SJSA1 (cell line): ENCODE measurements around the gene PLPP7. TPM values are rescaled to one million over a fixed set of nuclear protein-coding genes. Genes with fewer than 3 reads are reported as not detected.
"Not testable (repeated sequence)": the region's sequence is repeated elsewhere in the genome, so short reads cannot be mapped to it uniquely, and the experiment has no call there.

ENCODE experiments used
- DNase-seq, 2 experiments: peaks; one replicate each; pipeline ENCODE4 v3.0.0-alpha.2; 2015 to 2020; ENCODE audit warnings: low spot score in 2 of 2, low read depth in 1 of 2
- H3K27ac ChIP-seq: fragments of 250-450 bp; sonication (Bioruptor Pico); 2 replicates; pipeline ENCODE4 v1.5.1; 2020; ENCODE audit warnings: mild to moderate bottlenecking, moderate library complexity
- H3K27me3 ChIP-seq: fragments of 250-450 bp; sonication (Bioruptor Pico); replicated peaks from 2 replicates; pipeline ENCODE4 v1.5.1; 2020; ENCODE audit warnings: mild to moderate bottlenecking, moderate library complexity
- H3K36me3 ChIP-seq: fragments of 250-450 bp; sonication (Bioruptor Pico); 2 replicates; pipeline ENCODE4 v1.5.1; 2020; ENCODE audit warnings: mild to moderate bottlenecking
- H3K4me1 ChIP-seq: fragments of 250-450 bp; sonication (Bioruptor Pico); replicated peaks from 2 replicates; pipeline ENCODE4 v1.6.1; 2021; ENCODE audit warnings: mild to moderate bottlenecking
- H3K4me3 ChIP-seq: fragments of 250-450 bp; sonication (Bioruptor Pico); 2 replicates; pipeline ENCODE4 v1.5.1; 2020; ENCODE audit warnings: mild to moderate bottlenecking
- H3K9me3 ChIP-seq: fragments of 250-450 bp; sonication (Bioruptor Pico); replicated peaks from 2 replicates; pipeline ENCODE4 v1.5.1; 2020; ENCODE audit warnings: mild to moderate bottlenecking
- total RNA-seq: library from RNA; depleted of rRNA; stranded (reverse); fragments of >200 nt; shearing (Covaris generic); gene quantifications from 2 replicates; pipeline ENCODE4 v1.2.3, GENCODE V29; 2014; rRNA removed

The PLPP7 gene
- 0.08 TPM in 1 of 2 replicates, not detected in the other for total RNA-seq

- no peaks in the 10 kb centered on the region for H3K9me3 ChIP-seq
- DNase-seq = no peak
- no peaks in the 10 kb centered on the region for H3K4me1 ChIP-seq
- no peak within 1 kb of the TSS for H3K4me3 ChIP-seq
- no peaks in the 10 kb centered on the region for H3K27me3 ChIP-seq
- H3K36me3 ChIP-seq = no peaks in the 10 kb centered on the region
- H3K27ac ChIP-seq = no peak within 1 kb of the TSS
These were observed at the start of gene PLPP7 for GRCh38 chr9:131289301-131290035. Gene PLPP7, plus strand, starts transcription at chr9:131289723. Its CDS starts 275 bp downstream, at chr9:131289998.

DNA sequence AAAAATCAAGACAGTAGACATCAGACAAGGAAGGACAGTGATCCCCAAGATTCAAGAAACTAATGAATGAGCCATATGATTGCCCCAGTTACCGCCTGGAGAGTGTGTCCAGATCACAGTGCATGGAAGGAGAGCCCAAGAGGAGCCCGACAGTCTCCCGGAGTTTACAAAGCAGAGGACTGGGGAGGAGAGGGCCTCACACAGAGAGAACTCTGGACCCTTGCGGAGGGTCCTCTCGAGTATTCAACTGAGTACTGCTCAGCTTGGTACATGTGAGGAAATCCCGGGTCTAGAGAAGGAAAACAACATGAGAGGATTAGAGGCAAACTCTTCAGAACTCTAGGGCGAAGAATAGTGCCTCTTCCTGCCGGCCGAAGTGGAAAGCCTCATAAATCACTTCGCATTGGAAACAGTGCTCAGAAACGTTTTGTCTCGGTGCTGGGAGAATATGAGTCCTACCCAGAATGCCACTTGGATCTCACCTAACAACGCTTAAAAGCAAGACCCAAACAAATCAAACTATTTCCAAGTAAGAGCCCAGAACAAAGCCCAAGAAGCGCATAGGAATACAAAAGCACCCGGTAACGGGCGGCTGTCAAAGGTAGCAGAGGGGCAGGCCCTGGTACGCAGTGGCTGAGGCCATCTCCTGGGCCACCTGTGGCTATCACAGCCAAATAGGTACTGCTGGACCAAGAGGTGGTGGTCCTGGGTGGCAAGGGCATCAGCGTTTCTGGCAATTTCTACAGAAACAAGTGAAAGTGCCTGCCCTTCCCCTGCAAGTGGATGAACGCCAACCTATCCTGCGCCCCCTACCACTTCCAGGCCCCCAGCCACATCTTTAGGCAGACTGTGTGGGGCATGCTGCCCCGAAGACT, 49.2 kb upstream of the PLPP7 start:
- Histone ChIP-seq H3K4me3 (no peak overlapping the region), H3K4me1 (peaks cover 13% of the 10 kb centered on the region), H3K9me3 (no peaks in the 10 kb centered on the region), H3K27me3 (no peaks in the 10 kb centered on the region), H3K27ac (no peak overlapping the region), H3K36me3 (no peaks in the 10 kb centered on the region)
- no peak for DNase-seq

DNA sequence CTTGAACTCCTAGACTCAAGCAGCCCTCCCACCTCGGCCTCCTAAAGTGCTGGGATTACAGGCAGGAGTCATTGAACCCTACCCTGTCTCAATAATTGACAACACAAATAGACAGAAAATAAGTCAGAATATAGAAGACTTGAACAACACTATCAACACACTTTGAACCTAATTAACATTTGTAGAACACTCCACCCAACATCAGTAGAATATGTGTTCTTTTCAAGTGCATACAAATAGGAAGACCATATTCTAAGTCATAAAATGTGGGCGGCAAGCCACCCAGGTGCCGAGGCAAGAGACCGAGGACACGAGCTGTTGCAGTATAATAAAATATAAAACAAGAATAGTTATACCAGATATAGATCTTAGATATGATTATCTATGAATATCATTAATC, 45.2 kb upstream of the PLPP7 start:
- peaks cover 11% of the 10 kb centered on the region for H3K27me3 ChIP-seq
- not testable (repeated sequence) for H3K27ac ChIP-seq, H3K9me3 ChIP-seq, H3K36me3 ChIP-seq, DNase-seq, H3K4me3 ChIP-seq, H3K4me1 ChIP-seq

- H3K9me3 ChIP-seq = no peaks in the 10 kb centered on the region
- H3K27ac ChIP-seq = no peak overlapping the region
- no peak for DNase-seq
These were observed 42.9 kb upstream of the PLPP7 start for GRCh38 chr9:131246618-131247017.

DNA sequence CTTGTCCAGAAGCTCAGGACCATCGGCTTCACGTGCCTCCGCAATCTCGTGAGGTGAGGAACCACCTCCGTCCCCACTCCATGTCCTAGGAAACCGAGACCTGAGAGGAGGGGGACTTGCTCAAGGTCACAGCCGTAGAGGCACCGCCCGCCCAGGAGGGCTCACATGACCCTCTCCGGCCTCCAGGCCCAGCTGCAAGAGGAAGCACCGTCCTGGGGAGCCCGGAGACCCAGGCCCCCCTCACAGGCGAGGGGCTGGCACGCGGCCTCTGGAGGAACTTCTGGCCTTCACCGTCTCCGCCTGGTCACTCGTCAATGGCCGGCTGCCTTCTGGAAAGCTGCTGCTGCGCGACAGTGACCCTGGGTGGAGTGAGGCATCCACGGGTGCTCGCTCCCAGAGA, 37.4 kb upstream of the PLPP7 start:
- Histone ChIP-seq H3K36me3 (no peaks in the 10 kb centered on the region), H3K9me3 (no peaks in the 10 kb centered on the region), H3K27me3 (peaks cover 5% of the 10 kb centered on the region), H3K4me1 (peaks cover 8% of the 10 kb centered on the region), H3K27ac (no peak overlapping the region), H3K4me3 (no peak overlapping the region)
- DNase-seq = no peak

More at GRCh38 chr9:131246618-131247017, 42.9 kb upstream of the PLPP7 start:
- Histone ChIP-seq H3K4me1 (no peaks in the 10 kb centered on the region), H3K36me3 (no peaks in the 10 kb centered on the region), H3K4me3 (no peak overlapping the region), H3K27me3 (peaks cover 11% of the 10 kb centered on the region)

- DNase-seq = no peak
- Histone ChIP-seq H3K27me3 (no peaks in the 10 kb centered on the region), H3K27ac (no peak overlapping the region), H3K36me3 (no peaks in the 10 kb centered on the region), H3K4me1 (peaks cover 8% of the 10 kb centered on the region), H3K9me3 (no peaks in the 10 kb centered on the region), H3K4me3 (no peak overlapping the region)
These were observed 35.5 kb upstream of the PLPP7 start for GRCh38 chr9:131253891-131254491.

DNA sequence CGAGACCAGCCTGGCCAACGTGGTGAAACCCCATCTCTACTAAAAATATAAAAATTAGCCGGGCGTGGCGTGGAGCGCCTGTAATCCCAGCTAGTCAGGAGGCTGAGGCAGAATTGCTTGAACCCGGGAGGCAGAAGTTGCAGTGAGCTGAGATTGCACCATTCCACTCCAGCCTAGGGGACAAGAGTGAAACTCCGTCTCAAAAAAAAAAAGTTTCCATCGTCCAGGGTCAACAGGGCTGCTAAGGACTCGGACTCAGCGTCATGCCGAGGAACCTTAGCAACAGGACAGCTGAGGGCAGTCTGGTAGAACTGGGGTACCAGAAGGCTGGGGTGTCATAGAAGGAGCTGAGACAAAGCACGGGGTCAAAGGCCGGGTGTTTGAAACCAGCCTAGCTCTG, 34.9 kb upstream of the PLPP7 start:
- H3K4me3 ChIP-seq = no peak overlapping the region
- no peak overlapping the region for H3K27ac ChIP-seq
- DNase-seq = no peak
- H3K4me1 ChIP-seq = peaks cover 8% of the 10 kb centered on the region
- H3K27me3 ChIP-seq = no peaks in the 10 kb centered on the region
- no peaks in the 10 kb centered on the region for H3K9me3 ChIP-seq
- H3K36me3 ChIP-seq = no peaks in the 10 kb centered on the region

DNA sequence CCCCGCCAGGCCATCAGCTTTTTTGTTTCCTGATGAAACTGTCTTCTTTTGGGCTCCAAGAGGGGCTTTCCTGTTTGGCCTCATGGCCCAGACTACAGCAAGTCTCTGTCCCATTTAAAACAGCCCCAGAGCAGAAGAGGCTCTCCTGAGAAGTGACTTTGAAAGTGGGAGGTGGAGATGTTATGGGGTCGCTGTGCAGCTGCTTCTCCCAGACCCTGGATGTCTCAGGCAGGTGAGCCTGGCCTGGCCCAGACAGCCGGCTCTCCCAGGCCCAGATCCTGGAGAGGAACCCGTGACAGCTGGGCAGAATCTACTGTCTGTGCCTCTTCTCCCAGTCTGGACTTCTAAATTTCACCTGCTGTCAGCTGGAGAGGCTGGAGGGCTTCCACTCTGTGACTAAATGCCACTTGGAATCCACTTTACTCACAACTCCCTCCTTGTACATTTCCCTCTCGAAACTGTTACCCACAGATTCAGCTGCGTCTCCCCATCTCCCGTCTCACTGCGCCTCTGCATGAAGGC, 33.8 kb upstream of the PLPP7 start:
- Histone ChIP-seq H3K27ac (no peak overlapping the region), H3K9me3 (no peaks in the 10 kb centered on the region), H3K4me1 (peaks cover 8% of the 10 kb centered on the region), H3K36me3 (no peaks in the 10 kb centered on the region), H3K4me3 (no peak overlapping the region), H3K27me3 (no peaks in the 10 kb centered on the region)
- DNase-seq = no peak

- Histone ChIP-seq H3K4me3 (no peak overlapping the region), H3K27ac (no peak overlapping the region), H3K9me3 (no peaks in the 10 kb centered on the region), H3K36me3 (no peaks in the 10 kb centered on the region), H3K4me1 (peaks cover 8% of the 10 kb centered on the region), H3K27me3 (no peaks in the 10 kb centered on the region)
- no peak for DNase-seq
These were observed 32.1 kb upstream of the PLPP7 start for GRCh38 chr9:131257266-131258025.

GRCh38 chr9:131258186-131258585, 31.3 kb upstream of the PLPP7 start:
- no peaks in the 10 kb centered on the region for H3K9me3 ChIP-seq

GRCh38 chr9:131258698-131259431, 30.7 kb upstream of the PLPP7 start:
- Histone ChIP-seq H3K9me3 (no peaks in the 10 kb centered on the region), H3K27ac (no peak overlapping the region), H3K36me3 (no peaks in the 10 kb centered on the region), H3K4me1 (peaks cover 8% of the 10 kb centered on the region), H3K27me3 (no peaks in the 10 kb centered on the region), H3K4me3 (no peak overlapping the region)
- DNase-seq = no peak

More at GRCh38 chr9:131258186-131258585, 31.3 kb upstream of the PLPP7 start:
- Histone ChIP-seq H3K27me3 (no peaks in the 10 kb centered on the region), H3K4me1 (peaks cover 8% of the 10 kb centered on the region), H3K27ac (no peak overlapping the region), H3K36me3 (no peaks in the 10 kb centered on the region), H3K4me3 (no peak overlapping the region)
- no peak for DNase-seq

GRCh38 chr9:131259432-131259898, 30.1 kb upstream of the PLPP7 start:
- no peak for DNase-seq
- H3K9me3 ChIP-seq = no peaks in the 10 kb centered on the region
- no peaks in the 10 kb centered on the region for H3K27me3 ChIP-seq
- peaks cover 8% of the 10 kb centered on the region for H3K4me1 ChIP-seq
- H3K4me3 ChIP-seq = no peak overlapping the region
- no peak overlapping the region for H3K27ac ChIP-seq
- H3K36me3 ChIP-seq = no peaks in the 10 kb centered on the region
